Skeletal muscle tissue (tissue), 4 donors: ENCODE measurements around the gene DYNC1LI2. TPM values are rescaled to one million over a fixed set of nuclear protein-coding genes. Genes with fewer than 3 reads are reported as not detected.
A peak's percentile ranks its signal among the peaks of the same experiment; 100 is the strongest.

Source experiments
- H3K27ac ChIP-seq: one replicate; pipeline ENCODE4 v1.7.0; 2013; ENCODE audit warnings: mild to moderate bottlenecking, low read depth, low read length, inconsistent platforms
- H3K27me3 ChIP-seq, 3 donors: one replicate each; pipeline ENCODE4 v1.7.0; 2013; ENCODE audit warnings: low read length in 3 of 3; ENCODE audit not compliant: control insufficient read depth in 3 of 3, insufficient read depth in 3 of 3
- H3K36me3 ChIP-seq, 3 donors: one replicate each; pipeline ENCODE4 v1.7.0; 2013; ENCODE audit warnings: low read length in 3 of 3; ENCODE audit not compliant: control insufficient read depth in 3 of 3, insufficient read depth in 3 of 3
- H3K4me1 ChIP-seq, 3 donors: one replicate each; pipeline ENCODE4 v1.7.0; 2013; ENCODE audit warnings: low read length in 3 of 3, mild to moderate bottlenecking in 3 of 3; ENCODE audit not compliant: control insufficient read depth in 3 of 3, insufficient read depth in 3 of 3
- H3K4me3 ChIP-seq, 3 donors: one replicate each; pipeline ENCODE4 v1.7.0; 2013; ENCODE audit warnings: low read length in 3 of 3
- H3K9ac ChIP-seq, 3 donors: one replicate each; pipeline ENCODE4 v1.7.0; 2013; ENCODE audit warnings: low read length in 3 of 3, mild to moderate bottlenecking in 3 of 3, moderate library complexity in 2 of 3, low read depth in 1 of 3
- H3K9me3 ChIP-seq, 3 donors: one replicate each; pipeline ENCODE4 v1.7.0; 2013; ENCODE audit warnings: low read length in 3 of 3; ENCODE audit not compliant: control insufficient read depth in 3 of 3
- total RNA-seq: library from RNA; depleted of rRNA; stranded (reverse); fragments of >200 nt; gene quantifications from one replicate; pipeline ENCODE4 v1.2.3, GENCODE V29; 2014
- donor health status: Osteomylitis.

DYNC1LI2 gene
- total RNA-seq, 1 donor from 2014 or later: 70.5 TPM

- Histone ChIP-seq H3K36me3 (peaks cover 11 to 35% (median 17%) of the 10 kb centered on the region in 3 donors), H3K9me3 (no peaks in the 10 kb centered on the region), H3K27ac (peak overlapping the region; percentile 88), H3K9ac (peak overlapping the region; percentile 41 to 71 (median 66)), H3K4me1 (peaks cover 30 to 38% (median 35%) of the 10 kb centered on the region in 3 donors), H3K27me3 (no peaks in the 10 kb centered on the region), H3K4me3 (peak overlapping the region in 2 of 3 donors; percentile 1 to 39)
Measured at GRCh38 chr16:66741169-66741900, 10.1 kb downstream of the DYNC1LI2 start.

- peak overlapping the region; percentile 88 for H3K27ac ChIP-seq
- H3K36me3 ChIP-seq: peaks cover 13 to 37% (median 22%) of the 10 kb centered on the region in 3 donors
- H3K4me1 ChIP-seq: peaks cover 30 to 38% (median 35%) of the 10 kb centered on the region in 3 donors
- no peak overlapping the region for H3K4me3 ChIP-seq
- peak overlapping the region; percentile 9 to 71 (median 41) for H3K9ac ChIP-seq
- H3K9me3 ChIP-seq: no peaks in the 10 kb centered on the region
- no peaks in the 10 kb centered on the region for H3K27me3 ChIP-seq
Measured at GRCh38 chr16:66740533-66740932, 10.9 kb downstream of the DYNC1LI2 start.

GRCh38 chr16:66740010-66740409, 11.4 kb downstream of the DYNC1LI2 start:
- Histone ChIP-seq H3K9ac (peak overlapping the region in 2 of 3 donors; percentile 9 to 71), H3K27me3 (no peaks in the 10 kb centered on the region), H3K36me3 (peaks cover 17 to 38% (median 23%) of the 10 kb centered on the region in 3 donors), H3K4me1 (peaks cover 30 to 38% (median 35%) of the 10 kb centered on the region in 3 donors), H3K27ac (peak overlapping the region; percentile 88), H3K9me3 (no peaks in the 10 kb centered on the region), H3K4me3 (no peak overlapping the region)

DNA sequence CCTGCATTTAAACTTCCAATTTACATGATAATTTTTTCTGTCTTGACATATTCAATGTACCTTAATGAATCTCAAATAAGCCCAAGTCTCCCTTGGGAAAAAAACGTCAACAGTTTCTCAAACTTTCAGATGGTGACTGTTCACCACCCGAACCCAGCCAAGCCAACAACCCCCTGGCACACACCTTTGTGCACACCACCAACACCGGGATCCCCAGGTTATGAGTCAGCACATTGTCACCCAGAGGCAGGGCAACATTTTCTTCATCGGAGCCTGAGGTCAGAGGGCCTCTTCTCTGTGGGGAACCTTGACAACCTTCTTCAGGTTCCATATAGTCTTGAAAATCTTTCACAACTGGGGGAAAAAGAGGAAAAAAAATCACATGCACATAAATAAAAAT, 15.5 kb downstream of the DYNC1LI2 start:
- no peak overlapping the region for H3K4me3 ChIP-seq
- H3K27me3 ChIP-seq: no peaks in the 10 kb centered on the region
- H3K36me3 ChIP-seq: peaks cover 42 to 66% (median 52%) of the 10 kb centered on the region in 3 donors
- no peaks in the 10 kb centered on the region for H3K9me3 ChIP-seq
- H3K27ac ChIP-seq: no peak overlapping the region
- H3K4me1 ChIP-seq: peaks cover 13 to 16% (median 15%) of the 10 kb centered on the region in 3 donors
- no peak overlapping the region for H3K9ac ChIP-seq

GRCh38 chr16:66731101-66731500, 20.3 kb downstream of the DYNC1LI2 start:
- H3K4me3 ChIP-seq: no peak overlapping the region
- no peak overlapping the region for H3K27ac ChIP-seq
- H3K9ac ChIP-seq: no peak overlapping the region
- H3K4me1 ChIP-seq: peaks cover 2 to 13% (median 2%) of the 10 kb centered on the region in 3 donors
- H3K9me3 ChIP-seq: no peaks in the 10 kb centered on the region
- peaks cover 61 to 83% (median 80%) of the 10 kb centered on the region in 3 donors for H3K36me3 ChIP-seq
- H3K27me3 ChIP-seq: no peaks in the 10 kb centered on the region

- Histone ChIP-seq H3K9ac (peak overlapping the region in 1 of 3 donors; percentile 10), H3K36me3 (peaks cover 62 to 88% (median 85%) of the 10 kb centered on the region in 3 donors), H3K4me1 (peaks cover 2 to 13% (median 2%) of the 10 kb centered on the region in 3 donors), H3K4me3 (no peak overlapping the region), H3K27me3 (no peaks in the 10 kb centered on the region), H3K9me3 (no peaks in the 10 kb centered on the region), H3K27ac (no peak overlapping the region)
Measured at GRCh38 chr16:66728804-66729203, 22.6 kb downstream of the DYNC1LI2 start.

DNA sequence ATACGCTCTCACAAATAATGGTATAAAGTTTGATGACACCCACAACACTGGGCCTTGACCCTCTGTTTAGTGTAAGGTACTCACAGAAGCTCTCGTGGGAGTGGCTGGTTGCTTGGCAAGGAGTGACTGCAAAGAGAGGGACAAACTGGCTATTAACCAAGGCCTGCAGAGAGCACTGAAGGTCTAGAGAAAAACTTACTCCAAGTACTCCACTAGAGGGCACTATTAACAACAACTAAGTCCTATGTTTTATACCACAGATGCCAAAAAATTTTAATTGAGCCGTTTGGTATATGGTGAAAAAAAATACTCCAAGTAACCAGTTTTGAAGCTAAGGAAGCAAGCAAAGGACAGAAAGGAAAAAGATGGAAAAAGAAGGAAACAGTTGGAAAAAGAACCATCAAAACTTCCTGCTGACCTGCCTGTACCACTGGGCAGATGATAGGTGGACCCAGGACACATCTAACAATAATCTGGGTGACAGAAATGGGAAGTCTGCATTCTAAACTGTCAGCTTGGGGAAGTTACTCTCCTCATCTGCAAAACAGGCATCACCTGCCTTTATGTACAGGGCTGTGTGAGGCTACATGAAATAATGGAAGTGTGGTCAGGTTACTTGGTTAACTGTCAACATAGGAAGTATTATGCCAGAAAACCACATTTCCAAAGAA, 23.2 kb downstream of the DYNC1LI2 start:
- Histone ChIP-seq H3K9ac (no peak overlapping the region), H3K36me3 (peaks cover 63 to 89% (median 85%) of the 10 kb centered on the region in 3 donors), H3K27me3 (no peaks in the 10 kb centered on the region), H3K4me1 (peaks cover 2 to 13% (median 2%) of the 10 kb centered on the region in 3 donors), H3K4me3 (no peak overlapping the region), H3K9me3 (no peaks in the 10 kb centered on the region), H3K27ac (no peak overlapping the region)

DNA sequence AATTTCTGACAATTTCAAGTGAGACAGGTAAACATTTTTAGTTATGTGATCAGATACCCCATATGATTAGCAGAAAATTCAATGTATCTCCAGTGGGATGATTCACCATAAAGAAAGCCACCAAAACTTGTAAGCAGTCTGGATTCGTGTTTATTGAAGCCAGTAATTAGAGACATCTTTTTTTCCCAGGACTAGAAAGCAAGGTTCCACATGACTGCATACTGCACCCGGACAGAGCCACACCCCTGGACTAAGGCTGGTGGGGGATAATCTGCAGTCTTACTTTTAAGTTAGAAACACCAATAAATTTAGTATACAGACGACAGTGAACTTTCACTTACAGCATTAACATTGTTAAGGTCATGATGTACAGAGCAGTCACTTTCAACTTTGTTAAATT, 30.6 kb downstream of the DYNC1LI2 start:
- H3K9ac ChIP-seq: no peak overlapping the region
- no peaks in the 10 kb centered on the region for H3K9me3 ChIP-seq
- no peak overlapping the region for H3K4me3 ChIP-seq
- H3K27me3 ChIP-seq: no peaks in the 10 kb centered on the region
- peaks cover 25 to 49% (median 43%) of the 10 kb centered on the region in 3 donors for H3K36me3 ChIP-seq
- H3K27ac ChIP-seq: no peak overlapping the region
- no peaks in the 10 kb centered on the region for H3K4me1 ChIP-seq

DNA sequence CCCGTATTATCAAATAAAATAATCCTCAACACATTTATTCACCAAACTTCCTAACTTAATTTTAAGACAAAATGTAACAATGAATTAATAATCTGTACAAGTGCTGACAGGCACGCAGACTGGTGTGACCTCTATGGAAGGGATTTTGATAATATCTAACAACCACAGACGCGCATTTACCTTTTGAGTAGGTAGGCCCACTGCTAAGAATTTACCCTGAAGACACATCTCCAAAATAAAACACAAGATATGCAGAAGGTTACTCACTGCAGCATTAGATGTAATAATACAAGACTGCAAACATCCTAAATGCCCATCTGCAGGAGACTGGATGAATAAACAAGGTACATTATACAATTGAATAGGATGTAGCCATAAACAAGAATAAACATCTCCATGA, 32.2 kb downstream of the DYNC1LI2 start:
- H3K27ac ChIP-seq: no peak overlapping the region

DNA sequence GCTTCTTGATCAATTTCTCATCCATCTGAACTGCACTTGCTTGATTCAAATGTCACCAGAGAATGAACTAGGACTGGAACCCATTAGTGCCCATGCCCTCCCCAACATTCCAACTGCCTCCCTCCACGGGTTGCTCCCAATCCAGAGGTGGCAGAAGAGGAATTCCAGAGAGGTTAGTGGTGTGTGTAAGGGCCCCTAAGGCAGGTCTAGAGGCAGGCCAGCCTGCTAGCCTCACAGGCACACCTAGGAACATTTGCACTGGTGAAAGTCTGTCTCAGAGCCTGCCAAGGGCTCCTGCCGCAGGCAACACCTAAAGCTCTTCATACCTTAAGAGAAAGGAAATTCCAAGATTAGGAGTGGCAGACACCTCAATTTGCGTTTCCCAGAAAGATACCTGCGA, 33.6 kb downstream of the DYNC1LI2 start:
- H3K9me3 ChIP-seq: no peaks in the 10 kb centered on the region
- no peaks in the 10 kb centered on the region for H3K27me3 ChIP-seq
- H3K4me3 ChIP-seq: no peak overlapping the region
- no peak overlapping the region for H3K27ac ChIP-seq
- no peak overlapping the region for H3K9ac ChIP-seq
- peaks cover 3 to 21% (median 13%) of the 10 kb centered on the region in 3 donors for H3K36me3 ChIP-seq
- peaks cover 7 to 10% (median 8%) of the 10 kb centered on the region in 3 donors for H3K4me1 ChIP-seq

More for the DNA sequence above, 32.2 kb downstream of the DYNC1LI2 start:
- peaks cover 16 to 36% (median 27%) of the 10 kb centered on the region in 3 donors for H3K36me3 ChIP-seq
- H3K4me1 ChIP-seq: peaks cover 0 to 6% (median 2%) of the 10 kb centered on the region in 3 donors
- no peaks in the 10 kb centered on the region for H3K27me3 ChIP-seq
- H3K9me3 ChIP-seq: no peaks in the 10 kb centered on the region
- no peak overlapping the region for H3K9ac ChIP-seq
- no peak overlapping the region for H3K4me3 ChIP-seq
